ENCODE measurements around the gene EXOC4.

Gene EXOC4

GRCh38 chr7:133873631-133874030 is 620.8 kb downstream of the EXOC4 start:
- ChIA-PET POLR2A (ENCODE audit: low non-redundant PET) (no interaction called here), CTCF (no interaction called here)
- DNase-seq (ENCODE audit: low spot score), result no peak
- TF ChIP-seq, protein P1, sequence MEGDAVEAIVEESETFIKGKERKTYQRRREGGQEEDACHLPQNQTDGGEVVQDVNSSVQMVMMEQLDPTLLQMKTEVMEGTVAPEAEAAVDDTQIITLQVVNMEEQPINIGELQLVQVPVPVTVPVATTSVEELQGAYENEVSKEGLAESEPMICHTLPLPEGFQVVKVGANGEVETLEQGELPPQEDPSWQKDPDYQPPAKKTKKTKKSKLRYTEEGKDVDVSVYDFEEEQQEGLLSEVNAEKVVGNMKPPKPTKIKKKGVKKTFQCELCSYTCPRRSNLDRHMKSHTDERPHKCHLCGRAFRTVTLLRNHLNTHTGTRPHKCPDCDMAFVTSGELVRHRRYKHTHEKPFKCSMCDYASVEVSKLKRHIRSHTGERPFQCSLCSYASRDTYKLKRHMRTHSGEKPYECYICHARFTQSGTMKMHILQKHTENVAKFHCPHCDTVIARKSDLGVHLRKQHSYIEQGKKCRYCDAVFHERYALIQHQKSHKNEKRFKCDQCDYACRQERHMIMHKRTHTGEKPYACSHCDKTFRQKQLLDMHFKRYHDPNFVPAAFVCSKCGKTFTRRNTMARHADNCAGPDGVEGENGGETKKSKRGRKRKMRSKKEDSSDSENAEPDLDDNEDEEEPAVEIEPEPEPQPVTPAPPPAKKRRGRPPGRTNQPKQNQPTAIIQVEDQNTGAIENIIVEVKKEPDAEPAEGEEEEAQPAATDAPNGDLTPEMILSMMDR (conservative IDR thresholded peaks at IDR 0.05; ENCODE audit: low read depth), result no peak
- no peak overlapping the region for H3K27ac ChIP-seq

DNA sequence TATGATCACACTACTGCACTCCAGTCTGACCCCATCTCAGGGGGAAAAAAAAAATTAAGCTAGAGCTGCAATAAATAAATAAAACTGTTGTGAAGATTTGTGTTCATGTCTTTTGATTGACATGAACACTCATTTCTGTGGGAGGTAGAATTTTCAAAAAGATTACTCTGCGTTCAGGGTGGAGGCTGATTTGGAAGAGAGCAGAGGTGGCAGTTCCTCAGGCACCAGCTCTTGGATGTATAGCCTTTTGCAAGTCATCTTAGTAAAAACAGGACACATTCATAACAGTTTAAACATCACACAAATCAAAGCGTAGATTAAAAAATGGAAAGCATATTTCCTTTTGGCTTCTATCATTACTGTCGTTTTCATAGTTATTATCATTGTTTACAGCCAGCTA is 630.7 kb downstream of the EXOC4 start:
- POLR2A ChIA-PET (ENCODE audit: low non-redundant PET), result no interaction called here
- no peak overlapping the region for H3K27ac ChIP-seq
- CTCF ChIA-PET, result interaction anchor here (0.6 kb wide), 1 partner anchor 100 kb away, joined by 3 read pairs; no protein-coding TSS in a partner anchor
- TF ChIP-seq, protein P1 (conservative IDR thresholded peaks at IDR 0.05; ENCODE audit: low read depth), result no peak
- no peak for DNase-seq (ENCODE audit: low spot score)

DNA sequence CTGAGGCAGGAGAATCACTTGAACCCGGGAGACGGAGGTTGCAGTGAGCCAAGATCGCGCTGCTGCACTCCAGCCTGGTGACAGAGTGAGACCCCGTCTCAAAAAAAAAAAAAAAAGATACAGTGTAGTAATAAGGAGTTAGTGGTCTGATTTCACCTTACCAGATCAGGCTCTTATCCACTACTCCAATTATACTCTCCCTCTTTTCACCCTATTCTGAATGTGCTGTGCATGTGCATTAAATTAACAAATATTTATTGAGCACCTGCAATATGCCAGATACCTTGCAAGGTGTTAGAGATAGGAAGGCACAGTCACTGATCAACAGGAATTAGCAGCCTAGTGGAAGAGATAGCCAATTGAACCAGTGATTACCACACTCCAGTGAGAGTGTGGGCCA is 632.3 kb downstream of the EXOC4 start:
- ChIA-PET CTCF (interaction anchor here (0.6 kb wide), 1 partner anchor 70 kb away, joined by 3 read pairs; no protein-coding TSS in a partner anchor), POLR2A (ENCODE audit: low non-redundant PET) (no interaction called here)
- TF ChIP-seq, protein P1 (conservative IDR thresholded peaks at IDR 0.05; ENCODE audit: low read depth), result no peak
- no peak for DNase-seq (ENCODE audit: low spot score)
- no peak overlapping the region for H3K27ac ChIP-seq

DNA sequence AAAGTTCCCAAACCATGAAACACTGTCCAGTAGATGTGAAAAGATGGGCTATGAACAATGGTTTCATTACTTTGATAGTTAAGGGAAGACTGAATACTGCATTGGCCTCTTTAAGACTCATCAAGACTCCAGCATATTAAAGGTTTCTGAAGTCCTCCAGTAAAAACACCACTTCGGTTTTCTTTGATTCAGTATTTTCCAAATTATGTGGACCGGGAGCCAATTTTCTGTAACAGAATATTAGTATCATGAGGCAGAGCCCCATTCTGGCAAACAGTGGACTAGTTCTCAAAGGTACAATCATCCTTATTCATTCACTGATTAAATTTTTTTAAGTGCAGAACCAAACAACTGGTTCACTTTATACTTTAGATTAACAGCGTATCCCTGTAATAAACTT is 633.2 kb downstream of the EXOC4 start:
- POLR2A ChIA-PET (ENCODE audit: low non-redundant PET), result no interaction called here

DNA sequence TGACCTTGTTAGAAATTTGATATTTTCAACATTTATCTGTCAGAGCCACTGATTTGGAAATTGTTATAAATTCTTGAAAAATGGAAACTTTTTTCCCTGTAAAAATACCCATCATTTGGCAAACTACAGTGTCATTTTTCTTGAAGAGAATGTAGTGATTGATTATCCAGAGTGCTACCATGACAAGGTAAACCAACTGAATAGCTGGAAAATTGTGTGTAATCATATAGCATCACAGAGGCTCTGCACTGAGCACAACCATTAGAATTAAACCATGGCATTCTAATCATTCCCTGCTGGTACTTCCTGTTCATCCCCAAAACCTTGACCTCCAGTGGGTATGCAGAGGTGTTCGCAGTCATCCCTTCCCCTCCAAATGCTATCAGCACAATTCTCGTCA is 633.9 kb downstream of the EXOC4 start:
- CTCF ChIA-PET, result no interaction called here
- POLR2A ChIA-PET (ENCODE audit: low non-redundant PET), result no interaction called here
- no peak overlapping the region for H3K27ac ChIP-seq
- DNase-seq (ENCODE audit: low spot score), result no peak
- TF ChIP-seq, protein P1 (conservative IDR thresholded peaks at IDR 0.05; ENCODE audit: low read depth), result no peak

More for the DNA sequence above, 633.2 kb downstream of the EXOC4 start:
- no peak for DNase-seq (ENCODE audit: low spot score)
- H3K27ac ChIP-seq, result no peak overlapping the region
- TF ChIP-seq, protein P1 (conservative IDR thresholded peaks at IDR 0.05; ENCODE audit: low read depth), result no peak
- CTCF ChIA-PET, result no interaction called here

GRCh38 chr7:133887459-133887858 is 634.6 kb downstream of the EXOC4 start:
- peak; percentile 3 for DNase-seq (ENCODE audit: low spot score)
- TF ChIP-seq, protein P1 (conservative IDR thresholded peaks at IDR 0.05; ENCODE audit: low read depth), result no peak
- no peak overlapping the region for H3K27ac ChIP-seq
- CTCF ChIA-PET, result no interaction called here
- POLR2A ChIA-PET (ENCODE audit: low non-redundant PET), result no interaction called here

All from RWPE1 (cell line).